Erythroblast (primary cell): ENCODE data around the gene MRPL12.
"Not testable (repeated sequence)": the region's sequence is repeated elsewhere in the genome, so short reads cannot be mapped to it uniquely, and the experiment has no call there.

Source experiments
- DNase-seq, 2 experiments: peaks; one replicate each; lab custom pipeline; 2025; lab: John Stamatoyannopoulos, UW
- GATA1 ChIP-seq: IDR thresholded peaks from 2 replicates; pipeline ENCODE4 v1.6.1; 2011; ENCODE audit warnings: low read depth, mild to moderate bottlenecking, control low read depth, low read length, moderate library complexity
- POLR2A ChIP-seq: IDR thresholded peaks from 2 replicates; pipeline ENCODE4 v1.6.1; 2011; ENCODE audit warnings: mild to moderate bottlenecking, low read length

Gene MRPL12

DNA sequence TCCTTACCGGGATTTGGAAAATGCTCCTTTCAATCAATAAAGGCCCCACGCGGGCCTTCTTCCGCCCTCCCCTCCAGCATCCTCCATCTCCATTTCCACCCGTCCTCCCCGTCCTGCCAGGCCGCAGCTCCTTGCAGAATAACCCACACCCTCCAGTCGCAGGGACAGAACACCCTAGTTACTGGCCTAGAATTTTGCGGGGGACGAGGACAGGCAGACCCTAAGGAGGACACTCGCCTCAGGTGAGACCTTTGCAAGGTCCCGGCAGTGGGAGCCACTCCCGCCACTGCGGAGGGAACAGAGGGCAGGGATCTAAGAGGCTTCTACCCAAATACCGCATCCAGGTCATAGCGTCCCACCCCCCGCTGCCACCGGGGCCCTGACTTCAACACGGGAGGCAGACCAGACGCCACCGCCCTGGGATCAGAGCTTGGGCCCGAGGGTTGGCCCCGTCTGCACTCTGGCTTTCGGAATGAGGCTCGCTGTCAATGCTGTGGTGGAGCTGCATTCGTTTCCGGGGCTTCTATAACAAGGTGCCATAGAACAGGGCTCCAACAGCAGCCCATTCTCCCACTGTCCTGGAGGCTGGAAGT is 35.7 kb downstream of the MRPL12 start:
- no peak for TF ChIP-seq POLR2A
- TF ChIP-seq GATA1 = no peak
- no peak for DNase-seq

GRCh38 chr17:81739593-81739992 is 36.4 kb downstream of the MRPL12 start:
- not testable (repeated sequence) for DNase-seq

GRCh38 chr17:81740395-81740961 is 37.3 kb downstream of the MRPL12 start:
- DNase-seq = peak in 1 of 2 experiments; percentile 29
- TF ChIP-seq POLR2A = no peak
- no peak for TF ChIP-seq GATA1

- DNase-seq = no peak
- TF ChIP-seq GATA1 (no peak), POLR2A (no peak)
Observed at GRCh38 chr17:81741049-81741593, 38.0 kb downstream of the MRPL12 start.

DNA sequence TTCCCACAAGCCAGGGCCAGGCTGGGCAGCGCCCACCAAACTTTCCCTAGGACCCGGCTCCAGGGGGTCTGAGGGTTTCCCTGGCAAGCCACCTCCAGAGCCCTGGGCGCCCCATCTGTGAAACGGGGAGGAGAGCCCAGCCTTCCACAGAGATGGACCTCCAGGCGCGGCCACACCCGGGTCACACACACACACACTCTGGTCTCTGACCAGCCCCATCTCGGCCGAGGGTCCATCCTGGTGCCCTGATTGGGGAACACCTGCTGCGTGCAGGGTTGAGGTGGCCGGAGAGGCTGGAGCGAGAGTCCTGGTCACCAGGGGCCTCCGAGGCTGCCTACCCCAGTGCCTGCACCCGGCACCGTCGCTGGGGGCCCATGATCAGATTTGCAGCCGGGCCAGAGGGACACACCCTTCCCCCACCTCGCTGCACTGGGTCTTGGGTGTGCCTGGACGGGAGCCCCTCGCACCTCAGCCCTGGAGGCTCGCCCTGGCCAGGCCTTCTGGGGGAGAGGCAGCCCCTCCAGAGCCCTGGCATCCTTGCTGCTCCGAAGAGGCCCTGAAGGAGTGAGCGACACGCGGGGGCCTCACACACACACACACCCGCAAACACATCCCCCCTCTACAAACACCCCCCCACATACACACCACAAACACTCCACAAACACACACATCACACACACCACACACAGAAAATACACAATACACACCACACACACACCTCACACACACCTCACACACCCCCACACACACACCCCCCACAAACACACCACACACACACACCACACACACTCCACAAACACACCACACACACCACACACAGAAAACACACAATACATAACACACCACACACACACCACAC is 38.7 kb downstream of the MRPL12 start:
- DNase-seq = peak; percentile 74 to 84
- TF ChIP-seq POLR2A (no peak), GATA1 (no peak)
